Esophagus squamous epithelium (tissue), 4 donors: Measurements from ENCODE around the gene NUTM2D.
"Not testable (repeated sequence)": the region's sequence is repeated elsewhere in the genome, so short reads cannot be mapped to it uniquely, and the experiment has no call there.

ENCODE experiments used
- CTCF ChIP-seq, 6 experiments: fragments of 450-650 bp in 4 of 6; fragments of 200-600 bp in 2 of 6; sonication (generic) in 2 of 6; IDR thresholded peaks; one replicate each; pipeline ENCODE4 v1.5.1; 2016 to 2019; ENCODE audit warnings: antibody characterized with exemption in 6 of 6, mild to moderate bottlenecking in 4 of 6, moderate library complexity in 4 of 6
- POLR2A ChIP-seq, 4 donors: fragments of 450-650 bp; IDR thresholded peaks; one replicate each; pipeline ENCODE4 v1.6.1; 2017; ENCODE audit warnings: antibody characterized with exemption in 4 of 4, mild to moderate bottlenecking in 4 of 4, moderate library complexity in 3 of 4

DNA sequence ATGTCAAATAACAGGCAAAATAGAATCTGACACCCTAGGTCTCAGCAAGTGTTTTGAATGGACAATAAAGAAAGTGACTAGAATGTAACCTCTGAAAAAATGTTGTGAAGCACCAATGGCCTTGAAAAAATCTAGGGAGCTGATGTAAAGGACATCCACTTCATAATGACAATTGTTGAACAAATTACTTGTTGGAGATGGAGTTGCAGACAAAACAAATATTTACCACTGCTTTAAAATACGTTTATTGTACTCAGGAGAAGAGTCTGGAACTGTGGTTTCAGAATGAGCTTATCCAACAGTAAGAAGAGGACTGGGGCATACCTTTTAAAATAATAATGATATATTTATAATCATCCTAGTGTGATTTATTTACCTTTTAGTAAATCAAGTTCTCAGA lies 11.8 kb upstream of the NUTM2D start:
- not testable (repeated sequence) for TF ChIP-seq CTCF, POLR2A (IDR thresholded peaks at IDR 0.05)
